Femur (tissue), 1 donor: ENCODE results near the gene ADAMTSL1.

Experiments used
- DNase-seq: peaks from one replicate; pipeline ENCODE4 v3.0.0-alpha.2; 2017

Gene ADAMTSL1

DNA sequence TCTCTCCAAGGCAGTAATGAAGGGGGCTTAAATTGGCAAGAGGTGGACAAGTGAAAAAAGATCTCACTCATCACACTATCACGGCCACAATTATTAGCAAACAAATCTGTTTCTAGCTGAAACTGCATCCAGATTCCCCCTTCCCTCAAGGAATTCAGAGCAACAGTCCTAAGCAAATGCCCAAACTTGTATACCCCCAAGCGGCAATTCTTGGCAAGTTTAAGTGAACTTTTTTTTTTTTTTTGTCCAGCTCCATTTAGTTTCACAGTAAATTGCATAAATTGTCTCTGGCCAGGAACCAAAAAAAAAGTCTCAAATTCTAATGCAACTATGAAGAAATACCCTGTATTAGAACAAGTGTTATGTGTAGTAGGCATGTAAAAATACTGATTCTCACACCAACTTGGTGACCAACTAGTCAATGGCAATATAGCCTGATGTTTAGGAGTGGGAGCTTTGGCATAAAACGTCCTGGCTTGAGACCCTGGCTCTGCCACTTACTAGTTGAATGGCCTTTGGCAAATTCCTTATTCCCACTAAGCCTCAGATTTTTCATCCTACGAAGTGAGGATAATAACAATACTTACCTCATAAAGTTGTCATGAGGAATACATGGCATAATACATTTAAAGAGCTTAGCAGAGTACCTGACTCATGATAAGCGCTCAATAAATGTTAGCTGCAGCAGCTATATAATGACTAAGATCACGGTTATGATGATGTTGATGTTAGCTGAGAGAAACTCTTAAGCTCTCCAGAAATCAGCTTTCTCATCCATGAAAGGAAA lies 193.2 kb downstream of the ADAMTSL1 start:
- DNase-seq: no peak

GRCh38 chr9:18668944-18669343 lies 195.0 kb downstream of the ADAMTSL1 start:
- DNase-seq: no peak

DNA sequence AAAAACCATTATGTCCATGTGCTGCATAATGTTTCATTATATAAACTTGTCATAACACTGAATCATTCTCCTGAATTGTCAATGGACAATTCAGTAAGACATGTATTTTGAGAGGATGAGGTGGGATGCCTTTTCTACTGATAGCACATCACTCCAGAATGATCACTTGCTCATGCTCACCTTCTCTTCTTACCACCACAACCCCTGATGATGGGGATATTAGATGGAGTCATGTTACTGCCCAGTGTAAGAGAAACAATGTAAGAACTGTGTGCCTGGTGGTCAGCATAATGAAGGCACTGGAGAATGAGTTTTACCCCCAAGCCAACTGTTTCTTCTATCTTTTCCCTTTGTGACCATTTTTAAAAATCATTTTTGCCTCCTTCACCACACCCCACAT lies 198.8 kb downstream of the ADAMTSL1 start:
- DNase-seq: no peak

GRCh38 chr9:18673179-18673578 lies 199.2 kb downstream of the ADAMTSL1 start:
- DNase-seq: no peak

DNA sequence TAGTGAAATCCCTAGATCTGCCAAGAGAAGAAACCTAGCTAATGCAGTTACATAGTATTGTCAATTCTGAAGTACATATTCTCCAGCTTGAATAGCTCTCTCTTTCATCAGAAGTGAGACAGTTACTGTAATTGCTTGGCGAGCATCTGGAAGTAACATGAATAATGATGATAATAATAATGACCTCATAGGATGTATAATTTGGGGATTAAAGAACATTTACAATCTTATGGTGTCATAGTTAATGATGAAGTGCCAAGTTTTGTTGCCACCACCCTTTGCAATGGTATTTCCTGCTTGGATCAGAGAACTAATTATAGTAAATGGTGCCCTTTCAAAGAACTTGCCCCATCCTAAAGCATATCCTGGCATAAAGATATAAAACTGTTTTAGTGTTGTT lies 201.4 kb downstream of the ADAMTSL1 start:
- DNase-seq: no peak

DNA sequence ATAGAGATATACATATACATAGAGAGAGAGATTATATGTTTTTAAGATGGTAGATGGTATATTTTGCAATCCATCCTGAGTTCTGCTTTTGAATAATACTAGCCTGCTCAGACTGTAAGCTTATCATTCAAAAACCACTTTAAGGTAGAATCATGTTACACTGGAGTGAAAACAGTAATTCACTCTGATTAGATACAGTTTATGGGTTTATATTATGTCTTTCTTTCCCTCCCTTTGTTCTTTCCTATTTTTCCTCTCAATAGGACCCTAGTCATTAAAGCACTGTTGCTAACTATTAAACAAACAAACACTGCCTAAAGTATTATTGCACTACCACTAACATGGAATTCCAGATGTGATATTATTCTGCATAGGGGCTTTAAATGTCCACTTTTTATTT lies 202.0 kb downstream of the ADAMTSL1 start:
- no peak for DNase-seq

- DNase-seq: no peak
Observed at GRCh38 chr9:18676525-18676924, 202.6 kb downstream of the ADAMTSL1 start.

DNA sequence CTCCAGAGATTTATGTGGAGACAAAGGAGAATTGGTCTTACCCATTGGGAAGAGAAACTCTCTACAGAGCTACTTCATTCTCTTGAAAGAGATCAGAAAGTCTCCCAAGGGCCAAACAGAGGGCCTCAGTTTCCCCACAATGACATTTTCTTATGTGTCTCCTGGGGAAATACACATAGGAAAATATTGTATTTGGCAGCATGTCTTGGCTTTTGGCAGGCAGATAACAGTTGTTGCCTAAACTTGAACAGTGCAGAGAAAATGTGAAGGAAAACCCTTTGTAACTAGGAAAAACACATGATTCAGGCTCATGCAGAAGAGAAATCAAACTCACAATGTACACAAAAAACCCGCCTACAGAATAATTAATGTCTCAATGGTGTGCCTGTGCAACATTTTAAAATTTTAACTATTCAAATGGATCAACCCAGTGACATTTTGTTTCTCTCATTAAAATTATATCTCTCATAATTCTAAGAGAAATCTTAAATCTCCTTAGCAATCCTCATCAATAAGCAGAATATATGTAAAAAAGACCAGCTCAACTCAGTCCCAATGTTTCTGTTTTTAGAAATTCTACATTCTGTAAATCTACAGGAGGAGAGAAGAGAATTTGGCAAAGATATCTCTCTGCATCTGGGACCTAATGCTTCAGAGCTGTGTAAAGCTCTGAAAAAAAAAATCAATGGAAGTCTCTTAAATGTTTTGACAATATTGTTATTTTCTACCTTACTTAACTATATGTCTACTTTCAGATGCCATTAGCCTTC lies 205.1 kb downstream of the ADAMTSL1 start:
- DNase-seq: peak; percentile 32

GRCh38 chr9:18682907-18683306 lies 209.0 kb downstream of the ADAMTSL1 start:
- no peak for DNase-seq

DNA sequence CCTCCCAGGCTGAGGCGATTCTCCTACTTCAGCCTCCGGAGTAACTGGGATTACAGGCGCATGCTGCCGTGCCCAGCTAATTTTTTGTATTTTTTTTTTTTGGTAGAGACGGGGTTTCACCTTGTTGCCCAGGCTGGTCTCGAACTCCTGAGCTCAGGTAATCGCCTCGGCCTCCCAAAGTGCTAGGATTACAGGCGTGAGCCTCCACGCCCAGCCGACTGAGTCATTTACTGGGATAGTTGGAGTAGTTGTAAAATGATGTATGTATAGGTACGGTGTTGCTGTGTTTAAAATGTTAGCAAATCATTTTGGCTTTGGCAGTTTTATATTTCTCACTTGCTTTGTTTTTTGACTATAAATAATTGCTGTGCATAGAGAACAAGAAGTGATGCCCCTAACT lies 209.4 kb downstream of the ADAMTSL1 start:
- no peak for DNase-seq

- no peak for DNase-seq
Observed at GRCh38 chr9:18683851-18684250, 209.9 kb downstream of the ADAMTSL1 start.

- DNase-seq: no peak
Observed at GRCh38 chr9:18684593-18685317, 210.8 kb downstream of the ADAMTSL1 start.

DNA sequence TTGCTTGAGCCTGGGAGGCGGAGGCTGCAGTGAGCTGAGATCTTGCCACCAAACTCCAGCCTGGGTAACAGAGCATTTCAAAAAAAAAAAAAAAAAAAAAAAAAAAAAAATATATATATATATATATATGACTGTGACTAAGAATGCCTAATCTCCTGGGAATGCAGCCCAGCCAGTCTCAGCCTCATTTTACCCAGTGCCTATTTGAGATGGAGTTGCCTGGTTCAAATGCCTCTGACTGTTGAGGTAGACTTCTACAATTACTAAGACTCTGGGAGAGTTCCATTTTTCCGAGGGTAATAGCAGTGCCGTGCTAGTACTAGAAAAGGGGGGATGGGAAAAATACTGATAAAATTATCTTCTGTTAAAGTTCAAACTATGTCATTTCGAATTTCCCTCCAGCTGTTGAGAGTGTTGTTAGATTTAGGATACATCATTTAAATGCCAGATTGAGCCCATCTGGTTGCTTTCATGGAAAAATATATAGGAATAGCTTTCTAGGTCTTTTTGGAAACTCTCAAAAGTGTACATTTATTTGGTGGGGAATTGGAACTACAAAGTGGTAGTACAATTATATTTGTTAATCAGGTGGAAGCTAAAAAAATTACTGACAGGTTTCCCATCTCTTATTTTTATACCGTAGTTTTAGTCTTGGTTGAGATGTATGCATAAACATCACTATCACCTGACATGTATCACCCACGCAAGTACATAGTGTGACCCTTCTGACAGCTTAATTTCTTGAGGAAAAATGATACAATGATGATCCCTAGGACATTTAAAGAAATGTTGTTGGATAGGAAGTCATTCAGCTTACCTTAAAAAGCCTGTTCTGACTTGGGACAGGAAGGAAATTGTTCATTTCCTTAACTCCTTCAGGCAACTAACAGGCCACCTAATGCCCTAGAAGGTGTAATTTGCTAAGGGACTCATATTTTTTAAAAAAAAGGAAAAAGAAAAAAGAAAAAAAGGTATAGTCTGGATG lies 214.9 kb downstream of the ADAMTSL1 start:
- no peak for DNase-seq

GRCh38 chr9:18689921-18690320 lies 216.0 kb downstream of the ADAMTSL1 start:
- DNase-seq: no peak

- DNase-seq: no peak
Observed at GRCh38 chr9:18692268-18692667, 218.3 kb downstream of the ADAMTSL1 start.

- no peak for DNase-seq
Observed at GRCh38 chr9:18692962-18693361, 219.0 kb downstream of the ADAMTSL1 start.

- DNase-seq: no peak
Observed at GRCh38 chr9:18694959-18695668, 221.2 kb downstream of the ADAMTSL1 start.

DNA sequence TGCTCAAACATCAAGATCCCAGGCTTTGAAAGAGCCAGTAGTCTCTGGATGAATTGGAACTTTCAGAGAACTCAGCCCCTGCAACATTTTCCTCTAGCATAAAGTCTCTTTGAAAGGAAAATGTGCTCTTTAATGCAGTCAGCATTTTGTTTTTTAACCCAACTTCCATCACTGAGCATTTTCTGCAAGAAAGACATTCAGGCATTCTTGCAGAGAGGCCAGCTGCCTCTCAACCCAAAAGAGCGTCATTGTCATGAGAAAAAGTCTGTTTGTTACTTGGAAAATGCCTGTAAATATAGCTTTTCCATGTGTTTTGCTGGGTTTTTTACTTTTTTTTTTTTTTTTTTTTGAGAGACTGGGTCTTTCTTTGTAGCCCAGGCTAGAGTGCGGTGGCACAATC lies 225.0 kb downstream of the ADAMTSL1 start:
- DNase-seq: no peak

- no peak for DNase-seq
Observed at GRCh38 chr9:18699764-18700163, 225.8 kb downstream of the ADAMTSL1 start.

DNA sequence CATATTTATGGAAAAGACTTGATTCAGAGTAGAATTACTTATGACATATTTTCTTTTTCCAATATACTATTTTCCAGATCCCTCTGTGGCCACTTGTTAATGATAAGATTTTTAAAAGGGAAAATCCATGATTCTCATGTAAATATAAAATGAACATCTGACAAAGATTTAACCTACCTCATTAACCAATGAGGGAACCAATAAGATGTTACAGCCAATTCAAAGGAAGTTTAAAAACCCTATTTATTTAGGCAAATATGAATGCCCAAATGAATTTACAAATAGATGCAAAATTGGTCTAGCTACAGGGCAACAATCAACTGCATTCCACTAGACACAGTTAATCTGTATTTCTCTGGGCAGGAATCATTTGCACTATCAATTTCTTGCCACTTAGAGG lies 226.8 kb downstream of the ADAMTSL1 start:
- DNase-seq: no peak

DNA sequence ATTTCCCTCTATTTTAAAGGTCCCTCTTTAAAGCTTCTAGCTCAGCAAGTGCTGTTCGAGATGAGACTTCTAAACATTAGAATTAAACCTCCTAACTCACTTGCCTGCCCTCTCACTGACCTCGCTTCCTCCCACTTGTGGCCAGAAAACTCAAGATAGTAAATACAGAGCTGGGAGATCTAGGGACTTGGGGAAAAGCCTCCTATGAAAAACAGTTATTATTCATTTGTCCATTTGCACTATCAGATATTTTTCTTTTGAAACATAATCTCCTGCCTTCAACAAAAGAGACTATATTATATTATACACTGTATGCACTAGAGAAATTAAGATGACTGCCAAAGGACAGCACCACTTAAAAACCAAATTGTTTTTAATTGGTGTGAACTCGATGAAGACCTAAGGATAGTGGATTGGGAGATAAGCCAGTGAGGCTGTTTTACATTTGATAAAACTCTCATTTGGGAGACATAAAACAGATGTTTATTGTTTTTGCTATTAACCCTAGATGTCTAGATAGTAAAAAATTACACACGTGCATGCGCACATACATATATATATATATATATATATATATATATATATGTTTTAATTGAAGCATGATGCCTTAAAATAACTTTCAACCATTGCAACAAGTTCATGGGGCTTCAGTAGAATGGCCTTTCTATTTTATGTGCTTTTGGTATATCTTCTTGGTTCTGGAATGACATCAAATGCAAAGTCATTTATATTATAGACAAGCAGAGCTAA lies 229.4 kb downstream of the ADAMTSL1 start:
- peak; percentile 62 for DNase-seq
